Glutamatergic neuron (in vitro differentiated cells): ENCODE measurements around the gene C16orf86. TPM values are rescaled to one million over a fixed set of nuclear protein-coding genes. Genes with fewer than 3 reads are reported as not detected.
A peak's percentile ranks its signal among the peaks of the same experiment; 100 is the strongest.

Source experiments
- DNase-seq: peaks from one replicate; pipeline ENCODE4 v3.0.0; 2022
- H3K27ac Mint-ChIP-seq: one replicate; pipeline ENCODE4 v1.8.0; 2020; ENCODE audit warnings: mild to moderate bottlenecking, mixed read lengths, inconsistent platforms; ENCODE audit not compliant: unreplicated experiment
- H3K27me3 Mint-ChIP-seq: one replicate; pipeline ENCODE4 v1.8.0; 2020; ENCODE audit warnings: mild to moderate bottlenecking, moderate library complexity, mixed read lengths, inconsistent platforms; ENCODE audit not compliant: unreplicated experiment
- H3K36me3 Mint-ChIP-seq: one replicate; pipeline ENCODE4 v1.8.0; 2020; ENCODE audit warnings: mild to moderate bottlenecking, mixed read lengths, inconsistent platforms; ENCODE audit not compliant: unreplicated experiment
- H3K4me1 Mint-ChIP-seq: one replicate; pipeline ENCODE4 v1.8.0; 2020; ENCODE audit warnings: mild to moderate bottlenecking, low read depth, mixed read lengths, inconsistent platforms; ENCODE audit not compliant: unreplicated experiment
- H3K4me3 Mint-ChIP-seq: one replicate; pipeline ENCODE4 v1.8.0; 2020; ENCODE audit warnings: mild to moderate bottlenecking, mixed read lengths, inconsistent platforms; ENCODE audit not compliant: unreplicated experiment
- H3K9me3 Mint-ChIP-seq: one replicate; pipeline ENCODE4 v1.8.0; 2020; ENCODE audit warnings: mild to moderate bottlenecking, moderate library complexity, mixed read lengths, inconsistent platforms; ENCODE audit not compliant: unreplicated experiment
- total RNA-seq: library from RNA; stranded (reverse); fragmentation: NEBNext Ultra II Directional; extraction: Animal tissue kit (Norgen Biotek cat#: 25700); gene quantifications from one replicate; pipeline ENCODE4 v1.2.1, GENCODE V29; 2021; ENCODE audit not compliant: unreplicated experiment
- TF ChIP-seq, protein P1 (sequence below): fragments of 200-600 bp; sonication (generic); IDR thresholded peaks from one replicate; pipeline ENCODE4 v1.5.0; 2021; ENCODE audit not compliant: partially characterized antibody, unreplicated experiment

Gene C16orf86
- total RNA-seq, 1 donor from 2014 or later: 3.4 TPM

DNA sequence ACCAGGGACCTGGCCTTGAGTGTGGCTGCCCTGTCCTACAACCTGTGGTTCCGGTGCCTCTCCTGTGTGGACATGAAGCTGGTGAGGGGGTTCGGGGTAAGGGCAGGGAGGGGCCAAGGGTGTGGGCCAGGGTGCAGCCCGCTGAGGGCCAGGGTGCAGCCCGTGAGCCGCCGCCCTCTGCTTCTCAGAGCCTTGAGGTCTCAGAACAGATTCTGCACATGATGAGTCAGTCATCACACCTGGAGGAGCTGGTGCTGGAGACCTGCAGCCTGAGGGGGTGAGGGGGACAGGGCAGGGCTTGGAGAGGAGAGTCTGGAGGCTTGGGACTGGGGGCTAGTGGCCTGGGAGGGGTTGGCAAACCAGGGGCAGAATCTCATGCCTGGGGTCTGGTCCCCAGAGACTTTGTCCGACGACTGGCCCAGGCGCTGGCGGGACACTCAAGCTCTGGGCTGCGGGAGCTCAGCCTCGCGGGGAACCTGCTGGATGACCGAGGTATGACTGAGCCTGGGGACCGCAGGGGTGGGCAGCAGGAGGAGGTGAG, 19.4 kb upstream of the C16orf86 start:
- no peak overlapping the region for H3K4me3 Mint-ChIP-seq
- DNase-seq: no peak
- peaks cover 11% of the 10 kb centered on the region for H3K36me3 Mint-ChIP-seq
- peaks cover 2% of the 10 kb centered on the region for H3K4me1 Mint-ChIP-seq
- peaks cover 13% of the 10 kb centered on the region for H3K9me3 Mint-ChIP-seq
- no peak overlapping the region for H3K27ac Mint-ChIP-seq
- TF ChIP-seq, protein P1, sequence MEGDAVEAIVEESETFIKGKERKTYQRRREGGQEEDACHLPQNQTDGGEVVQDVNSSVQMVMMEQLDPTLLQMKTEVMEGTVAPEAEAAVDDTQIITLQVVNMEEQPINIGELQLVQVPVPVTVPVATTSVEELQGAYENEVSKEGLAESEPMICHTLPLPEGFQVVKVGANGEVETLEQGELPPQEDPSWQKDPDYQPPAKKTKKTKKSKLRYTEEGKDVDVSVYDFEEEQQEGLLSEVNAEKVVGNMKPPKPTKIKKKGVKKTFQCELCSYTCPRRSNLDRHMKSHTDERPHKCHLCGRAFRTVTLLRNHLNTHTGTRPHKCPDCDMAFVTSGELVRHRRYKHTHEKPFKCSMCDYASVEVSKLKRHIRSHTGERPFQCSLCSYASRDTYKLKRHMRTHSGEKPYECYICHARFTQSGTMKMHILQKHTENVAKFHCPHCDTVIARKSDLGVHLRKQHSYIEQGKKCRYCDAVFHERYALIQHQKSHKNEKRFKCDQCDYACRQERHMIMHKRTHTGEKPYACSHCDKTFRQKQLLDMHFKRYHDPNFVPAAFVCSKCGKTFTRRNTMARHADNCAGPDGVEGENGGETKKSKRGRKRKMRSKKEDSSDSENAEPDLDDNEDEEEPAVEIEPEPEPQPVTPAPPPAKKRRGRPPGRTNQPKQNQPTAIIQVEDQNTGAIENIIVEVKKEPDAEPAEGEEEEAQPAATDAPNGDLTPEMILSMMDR: no peak
- peaks cover 22% of the 10 kb centered on the region for H3K27me3 Mint-ChIP-seq

DNA sequence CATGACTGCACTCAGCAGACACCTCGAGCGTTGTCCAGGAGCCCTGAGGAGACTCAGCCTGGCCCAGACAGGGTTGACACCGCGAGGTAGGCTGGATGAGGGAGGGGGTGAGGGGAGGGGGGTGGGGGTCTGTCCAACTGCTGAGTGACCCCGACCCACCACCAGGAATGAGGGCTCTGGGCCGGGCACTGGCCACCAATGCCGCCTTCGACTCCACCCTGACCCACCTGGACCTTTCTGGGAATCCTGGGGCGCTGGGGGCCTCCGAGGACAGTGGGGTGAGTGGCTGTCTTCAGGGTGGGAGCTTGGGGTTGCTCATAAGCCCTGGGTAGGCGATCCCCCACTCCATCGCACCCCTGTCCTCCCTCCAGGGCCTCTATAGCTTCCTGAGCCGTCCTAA, 18.9 kb upstream of the C16orf86 start:
- peaks cover 24% of the 10 kb centered on the region for H3K27me3 Mint-ChIP-seq
- no peak overlapping the region for H3K4me3 Mint-ChIP-seq

DNA sequence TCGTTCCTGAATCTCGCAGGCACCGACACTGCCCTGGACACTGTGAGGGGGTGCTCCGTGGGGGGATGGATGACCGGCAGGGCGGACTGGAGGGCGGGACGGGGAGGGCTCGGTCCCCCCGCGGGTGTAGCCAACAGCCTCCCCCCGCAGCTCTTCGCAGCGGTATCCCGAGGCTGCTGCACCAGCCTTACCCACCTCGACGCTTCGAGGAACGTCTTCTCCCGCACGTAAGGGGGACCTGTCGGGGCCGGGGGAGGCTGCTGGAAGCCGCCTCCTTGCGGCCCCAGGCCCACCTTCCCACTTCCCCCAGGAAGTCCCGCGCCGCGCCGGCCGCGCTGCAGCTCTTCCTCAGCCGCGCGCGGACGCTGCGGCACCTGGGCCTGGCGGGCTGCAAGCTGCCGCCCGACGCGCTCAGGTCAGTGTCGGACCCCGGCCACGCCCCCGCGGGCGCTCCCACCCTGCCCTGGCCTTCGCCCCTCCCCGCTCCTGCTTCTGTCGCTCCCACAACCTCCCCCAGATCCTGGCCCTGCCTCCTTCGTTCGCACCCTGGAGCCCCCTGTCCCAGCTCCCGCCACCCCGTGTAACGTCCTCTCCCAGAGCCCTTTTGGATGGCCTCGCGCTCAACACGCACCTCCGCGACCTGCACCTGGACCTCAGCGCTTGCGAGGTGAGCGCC, 18.4 kb upstream of the C16orf86 start:
- H3K36me3 Mint-ChIP-seq: peaks cover 11% of the 10 kb centered on the region
- H3K4me1 Mint-ChIP-seq: peaks cover 2% of the 10 kb centered on the region
- peaks cover 24% of the 10 kb centered on the region for H3K27me3 Mint-ChIP-seq
- no peak for DNase-seq
- no peak overlapping the region for H3K27ac Mint-ChIP-seq
- H3K9me3 Mint-ChIP-seq: peaks cover 13% of the 10 kb centered on the region
- H3K4me3 Mint-ChIP-seq: no peak overlapping the region
- TF ChIP-seq, protein P1: no peak

More for the DNA sequence above, 18.9 kb upstream of the C16orf86 start:
- peaks cover 2% of the 10 kb centered on the region for H3K4me1 Mint-ChIP-seq
- TF ChIP-seq, protein P1: no peak
- H3K9me3 Mint-ChIP-seq: peaks cover 13% of the 10 kb centered on the region
- no peak for DNase-seq
- no peak overlapping the region for H3K27ac Mint-ChIP-seq
- peaks cover 11% of the 10 kb centered on the region for H3K36me3 Mint-ChIP-seq

DNA sequence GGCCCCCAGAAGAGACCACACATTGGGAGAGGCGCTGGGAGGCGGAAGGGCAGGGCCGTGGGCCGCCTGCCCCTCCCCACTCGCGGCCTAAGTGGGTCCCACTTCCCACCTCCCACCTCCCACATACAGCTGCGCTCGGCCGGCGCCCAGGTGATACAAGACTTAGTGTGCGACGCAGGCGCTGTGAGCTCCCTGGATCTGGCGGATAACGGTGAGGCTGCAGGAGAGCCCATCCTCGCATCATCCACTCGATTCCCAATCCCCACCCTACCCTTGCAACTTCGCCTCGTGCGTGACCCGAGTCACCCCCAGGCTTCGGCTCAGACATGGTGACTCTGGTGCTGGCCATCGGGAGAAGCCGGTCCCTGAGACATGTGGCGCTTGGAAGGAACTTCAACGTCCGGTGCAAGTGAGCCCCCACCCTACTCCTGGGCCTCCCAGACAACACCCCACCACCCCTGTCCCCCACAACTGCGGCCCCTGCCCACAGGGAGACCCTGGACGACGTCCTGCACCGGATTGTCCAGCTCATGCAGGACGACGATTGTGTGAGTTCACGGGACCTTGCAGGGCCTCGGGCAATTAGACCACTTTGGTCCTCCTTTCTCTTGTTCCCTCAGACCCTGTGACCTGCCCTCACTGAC, 17.7 kb upstream of the C16orf86 start:
- Mint-ChIP-seq H3K4me1 (peaks cover 2% of the 10 kb centered on the region), H3K9me3 (peaks cover 15% of the 10 kb centered on the region), H3K27me3 (peaks cover 26% of the 10 kb centered on the region), H3K4me3 (no peak overlapping the region), H3K36me3 (peaks cover 11% of the 10 kb centered on the region), H3K27ac (no peak overlapping the region)
- TF ChIP-seq, protein P1: no peak
- no peak for DNase-seq

DNA sequence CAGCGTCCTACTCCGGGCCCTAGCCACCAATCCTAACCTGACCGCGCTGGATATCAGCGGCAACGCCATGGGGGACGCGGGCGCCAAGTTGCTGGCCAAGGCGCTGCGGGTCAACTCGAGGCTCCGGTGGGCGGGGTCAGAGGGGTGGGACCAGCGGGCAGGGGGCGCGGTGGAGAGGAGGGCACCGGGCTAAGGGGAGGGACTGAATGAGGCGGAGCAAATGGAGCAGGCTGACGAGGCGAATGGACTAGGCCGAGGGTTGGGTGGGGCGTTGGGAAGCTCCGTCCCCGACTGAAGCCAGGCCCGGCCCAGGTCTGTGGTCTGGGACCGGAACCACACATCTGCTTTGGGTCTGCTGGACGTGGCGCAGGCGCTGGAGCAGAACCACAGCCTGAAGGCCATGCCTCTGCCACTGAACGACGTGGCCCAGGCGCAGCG, 17.1 kb upstream of the C16orf86 start:
- Mint-ChIP-seq H3K4me1 (peaks cover 2% of the 10 kb centered on the region), H3K36me3 (peaks cover 11% of the 10 kb centered on the region), H3K27me3 (peaks cover 25% of the 10 kb centered on the region), H3K4me3 (no peak overlapping the region), H3K9me3 (peaks cover 12% of the 10 kb centered on the region), H3K27ac (no peak overlapping the region)
- TF ChIP-seq, protein P1: no peak
- peak; percentile 59 for DNase-seq
